ENCODE results near the gene KDM2A. TPM values are rescaled to one million over a fixed set of nuclear protein-coding genes. Genes with fewer than 3 reads are reported as not detected.

KDM2A gene
- total RNA-seq, 3 donors from 2014 or later (not counting 1 experiment from before 2014, with no cell fraction given), result 268 to 312 (median 283) TPM

GRCh38 chr11:67154726-67155125, 35.7 kb downstream of the KDM2A start:
- Mint-ChIP-seq H3K27ac (no peak overlapping the region), H3K4me1 (peaks cover 30% of the 10 kb centered on the region in 2 donors), H3K27me3 (ENCODE audit: low read depth in 2 of 2) (no peaks in the 10 kb centered on the region), H3K36me3 (no peaks in the 10 kb centered on the region), H3K4me3 (no peak overlapping the region), H3K9me3 (no peaks in the 10 kb centered on the region)
- TF ChIP-seq, protein P1, sequence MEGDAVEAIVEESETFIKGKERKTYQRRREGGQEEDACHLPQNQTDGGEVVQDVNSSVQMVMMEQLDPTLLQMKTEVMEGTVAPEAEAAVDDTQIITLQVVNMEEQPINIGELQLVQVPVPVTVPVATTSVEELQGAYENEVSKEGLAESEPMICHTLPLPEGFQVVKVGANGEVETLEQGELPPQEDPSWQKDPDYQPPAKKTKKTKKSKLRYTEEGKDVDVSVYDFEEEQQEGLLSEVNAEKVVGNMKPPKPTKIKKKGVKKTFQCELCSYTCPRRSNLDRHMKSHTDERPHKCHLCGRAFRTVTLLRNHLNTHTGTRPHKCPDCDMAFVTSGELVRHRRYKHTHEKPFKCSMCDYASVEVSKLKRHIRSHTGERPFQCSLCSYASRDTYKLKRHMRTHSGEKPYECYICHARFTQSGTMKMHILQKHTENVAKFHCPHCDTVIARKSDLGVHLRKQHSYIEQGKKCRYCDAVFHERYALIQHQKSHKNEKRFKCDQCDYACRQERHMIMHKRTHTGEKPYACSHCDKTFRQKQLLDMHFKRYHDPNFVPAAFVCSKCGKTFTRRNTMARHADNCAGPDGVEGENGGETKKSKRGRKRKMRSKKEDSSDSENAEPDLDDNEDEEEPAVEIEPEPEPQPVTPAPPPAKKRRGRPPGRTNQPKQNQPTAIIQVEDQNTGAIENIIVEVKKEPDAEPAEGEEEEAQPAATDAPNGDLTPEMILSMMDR (IDR thresholded peaks at IDR 0.05), result no peak
- H3K36me3 ChIP-seq (ENCODE audit: control insufficient read depth, insufficient read depth, low read length), result peaks cover 21% of the 10 kb centered on the region
- H3K27me3 ChIP-seq (ENCODE audit: control insufficient read depth, insufficient read depth, low read length), result no peaks in the 10 kb centered on the region
- no peaks in the 10 kb centered on the region for H3K4me1 ChIP-seq (ENCODE audit: control insufficient read depth, insufficient read depth, low read length)
- no peak overlapping the region for H3K4me3 ChIP-seq (ENCODE audit: low read length)
- H3K9me3 ChIP-seq (ENCODE audit: control insufficient read depth, insufficient read depth, low read length), result no peaks in the 10 kb centered on the region
- ATAC-seq, result no peak
- H3K27ac ChIP-seq (ENCODE audit: low read length), result no peak overlapping the region
- WGBS (ENCODE audit: insufficient coverage), result 100% methylated on average over 1 of the region's 2 CpGs
- intact Hi-C loops (cut with micrococcal nuclease), result no loop called here
- DNase-seq, result no peak

DNA sequence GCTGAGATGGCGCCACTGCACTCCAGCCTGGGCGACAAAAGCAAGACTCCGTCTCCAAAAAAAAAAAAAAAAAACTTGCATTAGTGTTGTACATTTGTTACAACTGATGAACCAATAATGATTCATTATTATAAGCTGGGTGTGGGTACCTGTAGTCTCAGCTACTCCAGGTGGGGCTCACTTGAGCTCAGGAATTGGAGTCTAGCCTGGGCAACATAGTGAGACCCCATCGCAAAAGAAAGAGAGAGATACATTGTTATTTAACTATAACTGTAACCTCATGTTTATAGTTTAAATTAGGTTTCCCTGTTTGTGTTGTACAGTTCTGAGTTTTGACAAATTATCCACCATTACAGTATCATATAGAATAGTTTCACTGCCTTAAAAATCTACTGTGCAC, 38.6 kb downstream of the KDM2A start:
- Histone ChIP-seq H3K27me3 (ENCODE audit: control insufficient read depth, insufficient read depth, low read length) (no peaks in the 10 kb centered on the region), H3K27ac (ENCODE audit: low read length) (no peak overlapping the region), H3K4me3 (ENCODE audit: low read length) (no peak overlapping the region), H3K9me3 (ENCODE audit: control insufficient read depth, insufficient read depth, low read length) (no peaks in the 10 kb centered on the region), H3K36me3 (ENCODE audit: control insufficient read depth, insufficient read depth, low read length) (peaks cover 8% of the 10 kb centered on the region), H3K4me1 (ENCODE audit: control insufficient read depth, insufficient read depth, low read length) (no peaks in the 10 kb centered on the region)
- Mint-ChIP-seq H3K4me1 (peaks cover 40 to 46% of the 10 kb centered on the region in 2 donors), H3K9me3 (no peaks in the 10 kb centered on the region), H3K4me3 (no peak overlapping the region), H3K27ac (peak overlapping the region; percentile 6 to 11), H3K27me3 (ENCODE audit: low read depth in 2 of 2) (no peaks in the 10 kb centered on the region), H3K36me3 (no peaks in the 10 kb centered on the region)
- intact Hi-C loops (cut with micrococcal nuclease), result no loop called here
- no peak for DNase-seq
- TF ChIP-seq, protein P1 (IDR thresholded peaks at IDR 0.05), result no peak
- no peak for ATAC-seq
- 90% methylated on average over 2 of the region's 4 CpGs for WGBS (ENCODE audit: insufficient coverage)

- intact Hi-C loops (cut with micrococcal nuclease), result no loop called here
- Mint-ChIP-seq H3K27ac (peak overlapping the region; percentile 6 to 59), H3K9me3 (no peaks in the 10 kb centered on the region), H3K4me3 (no peak overlapping the region), H3K27me3 (ENCODE audit: low read depth in 2 of 2) (no peaks in the 10 kb centered on the region), H3K36me3 (no peaks in the 10 kb centered on the region), H3K4me1 (peaks cover 44 to 46% of the 10 kb centered on the region in 2 donors)
- TF ChIP-seq, protein P1 (IDR thresholded peaks at IDR 0.05), result no peak
- peaks cover 8% of the 10 kb centered on the region for H3K36me3 ChIP-seq (ENCODE audit: control insufficient read depth, insufficient read depth, low read length)
- no peaks in the 10 kb centered on the region for H3K27me3 ChIP-seq (ENCODE audit: control insufficient read depth, insufficient read depth, low read length)
- no peak overlapping the region for H3K4me3 ChIP-seq (ENCODE audit: low read length)
- 90% methylated on average over 2 of the region's 2 CpGs for WGBS (ENCODE audit: insufficient coverage)
- ATAC-seq, result no peak
- H3K27ac ChIP-seq (ENCODE audit: low read length), result no peak overlapping the region
- no peaks in the 10 kb centered on the region for H3K9me3 ChIP-seq (ENCODE audit: control insufficient read depth, insufficient read depth, low read length)
- no peak for DNase-seq
- H3K4me1 ChIP-seq (ENCODE audit: control insufficient read depth, insufficient read depth, low read length), result no peaks in the 10 kb centered on the region
These were observed 39.2 kb downstream of the KDM2A start for GRCh38 chr11:67158221-67158620.

DNA sequence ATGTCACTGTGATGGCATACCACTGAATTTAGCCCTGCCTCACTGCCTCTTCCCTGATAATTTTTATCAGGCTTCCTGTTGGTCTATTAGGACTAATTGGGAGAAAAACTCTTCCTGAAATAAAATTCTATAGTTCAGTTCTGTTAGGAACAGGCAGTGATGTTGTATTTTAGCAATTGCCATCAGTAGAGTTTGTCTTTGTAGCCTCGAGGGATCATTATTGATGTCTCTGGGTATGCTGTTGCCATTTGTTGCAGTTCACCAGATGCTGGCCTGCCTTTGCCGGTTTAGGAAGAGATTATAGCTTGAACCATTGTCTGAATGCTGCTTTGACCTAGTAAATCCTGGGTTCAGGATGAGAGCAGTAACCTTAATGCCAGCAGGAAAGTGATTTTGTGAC, 41.0 kb downstream of the KDM2A start:
- Histone ChIP-seq H3K9me3 (ENCODE audit: control insufficient read depth, insufficient read depth, low read length) (no peaks in the 10 kb centered on the region), H3K4me3 (ENCODE audit: low read length) (no peak overlapping the region), H3K27me3 (ENCODE audit: control insufficient read depth, insufficient read depth, low read length) (no peaks in the 10 kb centered on the region), H3K27ac (ENCODE audit: low read length) (no peak overlapping the region), H3K36me3 (ENCODE audit: control insufficient read depth, insufficient read depth, low read length) (peaks cover 7% of the 10 kb centered on the region), H3K4me1 (ENCODE audit: control insufficient read depth, insufficient read depth, low read length) (no peaks in the 10 kb centered on the region)
- no peak for DNase-seq
- no peak for ATAC-seq
- no peaks in the 10 kb centered on the region for H3K36me3 Mint-ChIP-seq
- TF ChIP-seq, protein P1 (IDR thresholded peaks at IDR 0.05), result no peak
- H3K9me3 Mint-ChIP-seq, result no peaks in the 10 kb centered on the region
- intact Hi-C loops (cut with micrococcal nuclease), result no loop called here
- H3K4me3 Mint-ChIP-seq, result no peak overlapping the region
- H3K27me3 Mint-ChIP-seq (ENCODE audit: low read depth in 2 of 2), result no peaks in the 10 kb centered on the region
- WGBS (ENCODE audit: insufficient coverage), result 88% methylated on average over 2 of the region's 2 CpGs
- H3K4me1 Mint-ChIP-seq, result peaks cover 38 to 50% of the 10 kb centered on the region in 2 donors
- peak overlapping the region; percentile 52 to 59 for H3K27ac Mint-ChIP-seq

Data from natural killer cell (primary cell).